Gastrocnemius medialis (tissue), 4 donors: ENCODE results near the gene NSMF. TPM values are rescaled to one million over a fixed set of nuclear protein-coding genes. Genes with fewer than 3 reads are reported as not detected.
A peak's percentile ranks its signal among the peaks of the same experiment; 100 is the strongest.

ENCODE experiments used
- ATAC-seq, 2 donors: fragments of 150-250 bp; one replicate each; pipeline ENCODE4 v1.9.1; 2016
- DNase-seq, 2 donors: peaks; one replicate each; pipeline ENCODE4 v3.0.0-alpha.2; 2019
- H3K27ac ChIP-seq, 4 donors: fragments of 200-600 bp; sonication (generic); 1 replicate in 1 of 4; 2 replicates in 3 of 4; pipeline ENCODE4 v1.5.1; 2016 to 2018; ENCODE audit warnings: mild to moderate bottlenecking in 2 of 4, moderate library complexity in 1 of 4
- H3K27me3 ChIP-seq, 3 donors: fragments of 200-600 bp; sonication (generic) in 2 of 3; 1 replicate in 1 of 3; 2 replicates in 2 of 3; pipeline versions ENCODE4 v1.5.1 to v1.6.0; 2016 to 2019; ENCODE audit warnings: mild to moderate bottlenecking in 1 of 3, moderate library complexity in 1 of 3
- H3K36me3 ChIP-seq, 2 donors: fragments of 200-600 bp; sonication (generic) in 1 of 2; one replicate each; pipeline ENCODE4 v1.5.1; 2017 to 2018
- H3K4me1 ChIP-seq, 2 donors: fragments of 200-600 bp; sonication (generic) in 1 of 2; one replicate each; pipeline ENCODE4 v1.5.1; 2016 to 2017; ENCODE audit warnings: mild to moderate bottlenecking in 2 of 2
- H3K4me3 ChIP-seq, 4 donors: fragments of 200-600 bp; sonication (generic) in 3 of 4; 1 replicate in 1 of 4; 2 replicates in 3 of 4; pipeline ENCODE4 v1.5.1; 2016 to 2019; ENCODE audit warnings: mild to moderate bottlenecking in 2 of 4
- H3K9me3 ChIP-seq, 3 donors: fragments of 200-600 bp; sonication (generic) in 2 of 3; 1 replicate in 1 of 3; 2 replicates in 2 of 3; pipeline ENCODE4 v1.5.1; 2016 to 2019
- POLR2A ChIP-seq, 2 donors: fragments of 450-650 bp; IDR thresholded peaks; one replicate each; pipeline ENCODE4 v1.6.1; 2017; ENCODE audit warnings: antibody characterized with exemption in 2 of 2, mild to moderate bottlenecking in 2 of 2, moderate library complexity in 2 of 2
- in situ Hi-C, 4 donors: fragments of 200-750 bp; cut with MboI; loops; one replicate each; pipeline versions ENCODE4 v1.15.0 to v1.8.0; 2017; ENCODE audit warnings: low sequenced_read_pairs in 4 of 4
- intact Hi-C: fragments of 100-400 bp; cut with DNase I; formaldehyde crosslinking; loops from one replicate; pipeline ENCODE4 v1.15.1; 2023; ENCODE audit warnings: low total_unique reads
- total RNA-seq, 4 donors: library from RNA; depleted of rRNA; stranded (reverse); fragments of >200 nt; gene quantifications; one replicate each; pipeline versions ENCODE4 v1.1.0 to v1.2.3, GENCODE V29; 2016
- TF ChIP-seq, protein P1 (sequence below), 5 experiments: fragments of 450-650 bp in 3 of 5; fragments of 200-600 bp in 2 of 5; sonication (generic) in 2 of 5; IDR thresholded peaks in 4 of 5; conservative IDR thresholded peaks in 1 of 5; 1 replicate in 4 of 5; 2 replicates in 1 of 5; pipeline ENCODE4 v1.5.1; 2016 to 2019; ENCODE audit warnings: antibody characterized with exemption in 5 of 5, mild to moderate bottlenecking in 3 of 5, moderate library complexity in 3 of 5

NSMF gene
- total RNA-seq, 4 donors from 2014 or later: 4.4 to 8.4 (median 7.1) TPM

DNA sequence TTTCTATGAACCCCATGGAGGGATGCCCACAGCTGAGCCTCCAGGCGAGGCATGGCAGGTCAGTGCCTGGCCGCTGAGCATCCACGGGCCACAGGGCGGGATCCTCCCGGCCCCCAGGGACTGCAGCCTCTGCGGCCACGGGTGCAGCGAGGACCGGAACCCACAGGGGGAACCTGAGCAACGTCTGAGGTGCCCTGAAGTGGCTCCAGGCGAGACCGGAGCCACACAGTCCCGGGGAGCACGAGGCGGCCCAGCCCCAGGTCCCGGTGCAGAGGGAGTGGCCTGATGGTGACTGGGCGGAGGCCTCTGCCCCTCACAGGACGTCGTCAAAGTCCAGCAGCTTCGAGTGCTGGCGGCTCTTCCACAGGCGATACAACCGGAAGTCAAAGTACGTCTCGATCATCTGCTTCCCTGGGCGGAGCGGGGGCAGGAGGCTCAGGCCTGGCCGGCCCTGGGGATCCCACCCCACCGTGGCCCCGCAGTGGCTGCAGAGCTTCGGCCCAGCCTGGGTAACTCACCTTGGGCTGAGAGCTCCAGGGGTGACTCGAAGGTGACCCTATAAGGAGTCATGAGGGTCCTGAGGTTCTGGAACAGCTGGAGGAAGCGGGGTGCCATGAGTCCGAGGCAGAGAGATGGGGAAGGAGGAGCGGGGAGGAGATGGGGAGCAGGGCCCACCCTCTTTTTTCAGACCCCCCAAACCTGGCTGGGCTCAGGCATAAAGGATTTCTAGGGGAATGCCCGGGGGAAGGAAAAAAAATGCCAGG, 9.9 kb downstream of the NSMF start:
- Histone ChIP-seq H3K27ac (no peak overlapping the region), H3K27me3 (peaks cover 0 to 5% (median under 1%) of the 10 kb centered on the region in 3 donors), H3K36me3 (no peaks in the 10 kb centered on the region), H3K4me1 (peaks cover 0 to 10% of the 10 kb centered on the region in 2 donors), H3K9me3 (no peaks in the 10 kb centered on the region), H3K4me3 (no peak overlapping the region)
- ATAC-seq (no peak), DNase-seq (peak in 1 of 2 donors; percentile 9)
- no peak for TF ChIP-seq POLR2A (IDR thresholded peaks at IDR 0.05)
- TF ChIP-seq, protein P1, sequence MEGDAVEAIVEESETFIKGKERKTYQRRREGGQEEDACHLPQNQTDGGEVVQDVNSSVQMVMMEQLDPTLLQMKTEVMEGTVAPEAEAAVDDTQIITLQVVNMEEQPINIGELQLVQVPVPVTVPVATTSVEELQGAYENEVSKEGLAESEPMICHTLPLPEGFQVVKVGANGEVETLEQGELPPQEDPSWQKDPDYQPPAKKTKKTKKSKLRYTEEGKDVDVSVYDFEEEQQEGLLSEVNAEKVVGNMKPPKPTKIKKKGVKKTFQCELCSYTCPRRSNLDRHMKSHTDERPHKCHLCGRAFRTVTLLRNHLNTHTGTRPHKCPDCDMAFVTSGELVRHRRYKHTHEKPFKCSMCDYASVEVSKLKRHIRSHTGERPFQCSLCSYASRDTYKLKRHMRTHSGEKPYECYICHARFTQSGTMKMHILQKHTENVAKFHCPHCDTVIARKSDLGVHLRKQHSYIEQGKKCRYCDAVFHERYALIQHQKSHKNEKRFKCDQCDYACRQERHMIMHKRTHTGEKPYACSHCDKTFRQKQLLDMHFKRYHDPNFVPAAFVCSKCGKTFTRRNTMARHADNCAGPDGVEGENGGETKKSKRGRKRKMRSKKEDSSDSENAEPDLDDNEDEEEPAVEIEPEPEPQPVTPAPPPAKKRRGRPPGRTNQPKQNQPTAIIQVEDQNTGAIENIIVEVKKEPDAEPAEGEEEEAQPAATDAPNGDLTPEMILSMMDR (IDR thresholded peaks at IDR 0.05 in 4 of 5, conservative IDR thresholded peaks at IDR 0.05 in 1 of 5): no peak
- intact Hi-C loops: no loop called here
- in situ Hi-C loops: no loop called here

DNA sequence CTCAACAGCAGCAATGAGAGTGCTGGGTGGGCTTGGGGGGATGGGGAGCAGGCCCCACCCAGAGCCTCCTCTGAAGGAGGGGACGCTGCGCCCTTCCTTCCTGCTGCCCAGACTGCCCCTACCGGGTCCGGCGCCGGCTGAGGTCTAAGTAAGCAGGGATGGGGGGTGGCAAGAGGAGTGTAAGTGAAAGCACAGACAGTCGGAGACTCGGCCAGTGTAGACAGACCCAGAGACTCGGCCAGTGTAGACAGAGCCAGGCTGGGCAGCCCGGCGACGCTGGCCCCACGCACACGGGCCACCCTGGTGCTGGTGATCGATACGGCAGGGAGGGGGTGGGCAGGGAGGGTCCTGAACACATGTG, 10.6 kb downstream of the NSMF start:
- peaks cover 0 to 5% (median 5%) of the 10 kb centered on the region in 3 donors for H3K27me3 ChIP-seq
- TF ChIP-seq, protein P1 (IDR thresholded peaks at IDR 0.05 in 4 of 5, conservative IDR thresholded peaks at IDR 0.05 in 1 of 5): no peak
- TF ChIP-seq POLR2A (IDR thresholded peaks at IDR 0.05): no peak
- peaks cover 0 to 10% of the 10 kb centered on the region in 2 donors for H3K4me1 ChIP-seq
- in situ Hi-C loops: no loop called here
- no peaks in the 10 kb centered on the region for H3K9me3 ChIP-seq
- no peaks in the 10 kb centered on the region for H3K36me3 ChIP-seq
- H3K27ac ChIP-seq: no peak overlapping the region
- DNase-seq: peak in 1 of 2 donors; percentile 7
- intact Hi-C loops: no loop called here
- no peak overlapping the region for H3K4me3 ChIP-seq
- ATAC-seq: no peak

DNA sequence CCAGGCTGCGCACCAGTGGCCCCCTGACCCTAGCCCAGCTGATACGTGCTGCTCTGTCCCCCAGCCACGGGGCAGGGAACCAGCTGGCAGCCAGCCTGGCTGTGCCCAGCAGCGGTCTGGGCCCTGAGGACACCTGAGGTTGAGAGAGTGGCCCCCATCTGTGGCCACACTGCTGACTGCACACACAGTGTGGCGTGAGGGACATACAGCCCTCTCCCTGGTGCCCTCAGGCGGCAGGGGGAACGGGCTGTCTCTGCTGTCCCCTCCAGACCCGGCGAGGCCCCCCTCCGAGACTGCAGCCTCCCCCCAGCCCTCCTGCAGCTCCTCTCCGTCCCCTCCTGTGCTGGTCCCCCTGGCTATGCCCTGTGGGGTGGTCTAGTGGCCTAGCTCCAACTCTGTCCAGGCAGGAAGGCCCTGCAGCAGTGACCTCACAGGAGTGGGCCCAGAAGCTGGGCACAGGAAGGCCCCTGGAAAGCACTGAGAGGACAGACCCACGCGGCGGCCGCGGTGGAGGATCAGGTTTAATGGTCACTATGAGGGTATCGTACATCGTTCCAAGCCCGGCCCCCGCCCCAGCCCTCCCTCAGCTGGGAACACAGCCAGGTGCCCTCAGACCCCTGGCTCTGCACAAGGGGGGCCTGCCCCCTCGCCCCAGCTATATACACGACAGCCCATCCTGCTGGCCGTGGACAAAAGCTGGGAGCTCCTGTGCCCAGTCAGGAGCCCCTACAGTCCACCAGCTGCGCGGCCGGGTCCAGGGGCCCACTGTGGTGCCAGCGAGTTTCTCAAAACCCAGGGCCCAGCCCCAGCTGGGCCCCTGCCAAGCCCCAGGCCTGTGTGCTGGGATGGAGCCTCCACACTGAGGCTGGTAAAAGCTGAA, 11.2 kb downstream of the NSMF start:
- H3K9me3 ChIP-seq: no peaks in the 10 kb centered on the region
- no peaks in the 10 kb centered on the region for H3K36me3 ChIP-seq
- no peak for ATAC-seq
- peaks cover 0 to 10% (median 6%) of the 10 kb centered on the region in 3 donors for H3K27me3 ChIP-seq
- intact Hi-C loops (no loop called here), in situ Hi-C loops (no loop called here)
- no peak overlapping the region for H3K27ac ChIP-seq
- TF ChIP-seq POLR2A (IDR thresholded peaks at IDR 0.05): no peak
- TF ChIP-seq, protein P1 (IDR thresholded peaks at IDR 0.05 in 4 of 5, conservative IDR thresholded peaks at IDR 0.05 in 1 of 5): no peak
- H3K4me3 ChIP-seq: no peak overlapping the region
- DNase-seq: no peak
- H3K4me1 ChIP-seq: peaks cover 0 to 10% of the 10 kb centered on the region in 2 donors

DNA sequence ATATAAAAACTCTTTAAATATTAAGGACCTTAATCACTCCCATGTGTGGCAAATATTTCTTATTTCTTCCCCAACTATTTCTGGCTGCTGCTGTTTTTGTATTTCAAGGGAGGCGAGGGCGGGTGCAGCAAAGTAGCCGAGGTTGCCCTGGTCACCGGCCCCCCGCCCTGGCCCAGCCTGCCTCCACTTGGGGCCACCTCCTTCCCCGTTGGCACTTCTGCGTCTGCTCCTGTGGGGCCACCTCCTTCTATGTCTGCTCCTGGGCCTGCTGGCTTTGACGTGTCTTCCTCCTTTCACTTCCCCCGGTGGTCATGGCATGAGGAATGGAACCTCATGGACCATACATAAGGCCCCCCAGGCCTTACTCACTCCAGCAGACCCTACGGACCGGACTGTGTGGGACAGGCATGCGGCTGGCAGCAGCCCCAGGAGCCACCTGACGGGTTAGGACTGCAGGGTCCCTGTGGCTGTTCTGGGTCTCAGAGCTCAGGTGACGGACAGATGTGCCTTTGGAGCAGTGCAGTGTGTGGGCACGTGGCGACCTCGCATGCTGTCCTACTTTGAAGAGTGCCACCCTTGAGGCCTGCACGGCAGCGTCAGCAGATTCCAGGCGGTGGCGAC, 12.2 kb downstream of the NSMF start:
- intact Hi-C loops (no loop called here), in situ Hi-C loops (no loop called here)
- ATAC-seq (no peak), DNase-seq (no peak)
- Histone ChIP-seq H3K27ac (no peak overlapping the region), H3K27me3 (peaks cover 4 to 20% (median 16%) of the 10 kb centered on the region in 3 donors), H3K4me1 (peaks cover 0 to 10% of the 10 kb centered on the region in 2 donors), H3K9me3 (no peaks in the 10 kb centered on the region), H3K36me3 (no peaks in the 10 kb centered on the region), H3K4me3 (no peak overlapping the region)
- no peak for TF ChIP-seq POLR2A (IDR thresholded peaks at IDR 0.05)
- TF ChIP-seq, protein P1 (IDR thresholded peaks at IDR 0.05 in 4 of 5, conservative IDR thresholded peaks at IDR 0.05 in 1 of 5): no peak
